ENCODE measurements around the gene SLC9C2. TPM values are rescaled to one million over a fixed set of nuclear protein-coding genes. Genes with fewer than 3 reads are reported as not detected.

The SLC9C2 gene
- total RNA-seq, 1 donor from 2014 or later = 0.54 TPM

GRCh38 chr1:173590557-173590956, 12.3 kb downstream of the SLC9C2 start:
- DNase-seq (ENCODE audit: low read depth) (no peak), FAIRE-seq (no peak)
- Histone ChIP-seq H3K36me3 (ENCODE audit: insufficient read depth, low read length) (no peaks in the 10 kb centered on the region), H2AFZ (ENCODE audit: low read depth, low read length) (no peak overlapping the region), H3K4me3 (ENCODE audit: insufficient read depth, low read depth, low read length) (no peak overlapping the region), H3K4me2 (ENCODE audit: low read length) (no peak overlapping the region), H3K27ac (ENCODE audit: low read depth, low read length) (no peak overlapping the region), H3K9ac (ENCODE audit: low read length) (no peak overlapping the region), H3K79me2 (ENCODE audit: insufficient read depth, low read length) (no peaks in the 10 kb centered on the region), H4K20me1 (ENCODE audit: insufficient read depth, low read length) (no peaks in the 10 kb centered on the region), H3K27me3 (ENCODE audit: insufficient read depth, low read length) (no peaks in the 10 kb centered on the region), H3K9me3 (ENCODE audit: insufficient read depth, low read depth, low read length) (no peaks in the 10 kb centered on the region), H3K4me1 (ENCODE audit: insufficient read depth, low read length) (no peaks in the 10 kb centered on the region)
- Mint-ChIP-seq H3K4me3 (ENCODE audit: unreplicated experiment) (no peak overlapping the region), H3K27me3 (ENCODE audit: low read depth, unreplicated experiment) (no peaks in the 10 kb centered on the region), H3K27ac (ENCODE audit: unreplicated experiment) (no peak overlapping the region), H3K9me3 (ENCODE audit: unreplicated experiment) (peaks cover 3% of the 10 kb centered on the region), H3K36me3 (ENCODE audit: low read depth, unreplicated experiment) (no peaks in the 10 kb centered on the region), H3K4me1 (ENCODE audit: low read depth, unreplicated experiment) (no peaks in the 10 kb centered on the region)
- no peak for TF ChIP-seq CTCF (IDR thresholded peaks at IDR 0.05; ENCODE audit: insufficient read depth, low read depth, low read length)
- TF ChIP-seq EZH2 (IDR thresholded peaks at IDR 0.05; ENCODE audit: insufficient read depth, low read length) = no peak

GRCh38 chr1:173581383-173582079, 21.3 kb downstream of the SLC9C2 start:
- Mint-ChIP-seq H3K4me1 (ENCODE audit: low read depth, unreplicated experiment) (peaks cover 7% of the 10 kb centered on the region), H3K36me3 (ENCODE audit: low read depth, unreplicated experiment) (no peaks in the 10 kb centered on the region), H3K4me3 (ENCODE audit: unreplicated experiment) (no peak overlapping the region), H3K9me3 (ENCODE audit: unreplicated experiment) (peaks cover 2% of the 10 kb centered on the region), H3K27ac (ENCODE audit: unreplicated experiment) (no peak overlapping the region), H3K27me3 (ENCODE audit: low read depth, unreplicated experiment) (no peaks in the 10 kb centered on the region)
- Histone ChIP-seq H3K27ac (ENCODE audit: low read depth, low read length) (no peak overlapping the region), H2AFZ (ENCODE audit: low read depth, low read length) (no peak overlapping the region), H3K4me3 (ENCODE audit: insufficient read depth, low read depth, low read length) (no peak overlapping the region), H3K36me3 (ENCODE audit: insufficient read depth, low read length) (no peaks in the 10 kb centered on the region), H3K79me2 (ENCODE audit: insufficient read depth, low read length) (no peaks in the 10 kb centered on the region), H4K20me1 (ENCODE audit: insufficient read depth, low read length) (no peaks in the 10 kb centered on the region), H3K27me3 (ENCODE audit: insufficient read depth, low read length) (no peaks in the 10 kb centered on the region), H3K9me3 (ENCODE audit: insufficient read depth, low read depth, low read length) (no peaks in the 10 kb centered on the region), H3K4me2 (ENCODE audit: low read length) (no peak overlapping the region), H3K4me1 (ENCODE audit: insufficient read depth, low read length) (no peaks in the 10 kb centered on the region), H3K9ac (ENCODE audit: low read length) (no peak overlapping the region)
- FAIRE-seq (no peak), DNase-seq (ENCODE audit: low read depth) (no peak)
- TF ChIP-seq CTCF (IDR thresholded peaks at IDR 0.05; ENCODE audit: insufficient read depth, low read depth, low read length) (no peak), EZH2 (IDR thresholded peaks at IDR 0.05; ENCODE audit: insufficient read depth, low read length) (no peak)

GRCh38 chr1:173580658-173581057, 22.2 kb downstream of the SLC9C2 start:
- Histone ChIP-seq H3K4me2 (ENCODE audit: low read length) (no peak overlapping the region), H3K9ac (ENCODE audit: low read length) (no peak overlapping the region), H2AFZ (ENCODE audit: low read depth, low read length) (no peak overlapping the region), H3K27me3 (ENCODE audit: insufficient read depth, low read length) (no peaks in the 10 kb centered on the region), H3K4me1 (ENCODE audit: insufficient read depth, low read length) (no peaks in the 10 kb centered on the region), H4K20me1 (ENCODE audit: insufficient read depth, low read length) (no peaks in the 10 kb centered on the region), H3K9me3 (ENCODE audit: insufficient read depth, low read depth, low read length) (no peaks in the 10 kb centered on the region), H3K79me2 (ENCODE audit: insufficient read depth, low read length) (no peaks in the 10 kb centered on the region), H3K36me3 (ENCODE audit: insufficient read depth, low read length) (no peaks in the 10 kb centered on the region), H3K27ac (ENCODE audit: low read depth, low read length) (no peak overlapping the region), H3K4me3 (ENCODE audit: insufficient read depth, low read depth, low read length) (no peak overlapping the region)
- Mint-ChIP-seq H3K9me3 (ENCODE audit: unreplicated experiment) (no peaks in the 10 kb centered on the region), H3K4me1 (ENCODE audit: low read depth, unreplicated experiment) (peaks cover 7% of the 10 kb centered on the region), H3K27ac (ENCODE audit: unreplicated experiment) (no peak overlapping the region), H3K36me3 (ENCODE audit: low read depth, unreplicated experiment) (no peaks in the 10 kb centered on the region), H3K27me3 (ENCODE audit: low read depth, unreplicated experiment) (no peaks in the 10 kb centered on the region), H3K4me3 (ENCODE audit: unreplicated experiment) (no peak overlapping the region)
- FAIRE-seq (no peak), DNase-seq (ENCODE audit: low read depth) (no peak)
- no peak for TF ChIP-seq EZH2 (IDR thresholded peaks at IDR 0.05; ENCODE audit: insufficient read depth, low read length)
- TF ChIP-seq CTCF (IDR thresholded peaks at IDR 0.05; ENCODE audit: insufficient read depth, low read depth, low read length) = no peak

All from astrocyte (in vitro differentiated cells and primary cell).